Activated naive CD8-positive, alpha-beta T cell (primary cell): Measurements from ENCODE around the gene PPIA.
"Not testable (repeated sequence)": the region's sequence is repeated elsewhere in the genome, so short reads cannot be mapped to it uniquely, and the experiment has no call there.

Experiments
- H3K27ac Mint-ChIP-seq: one replicate; pipeline ENCODE4 v1.8.0; 2021; ENCODE audit warnings: mixed read lengths
- H3K27me3 Mint-ChIP-seq: one replicate; pipeline ENCODE4 v1.8.0; 2021; ENCODE audit warnings: mixed read lengths
- H3K36me3 Mint-ChIP-seq: one replicate; pipeline ENCODE4 v1.8.0; 2021; ENCODE audit warnings: mixed read lengths
- H3K4me1 Mint-ChIP-seq: one replicate; pipeline ENCODE4 v1.8.0; 2021; ENCODE audit warnings: low read depth, mixed read lengths
- H3K4me3 Mint-ChIP-seq: one replicate; pipeline ENCODE4 v1.8.0; 2021; ENCODE audit warnings: mild to moderate bottlenecking, mixed read lengths
- H3K9me3 Mint-ChIP-seq: one replicate; pipeline ENCODE4 v1.8.0; 2021; ENCODE audit warnings: low read depth, mixed read lengths

The PPIA gene

DNA sequence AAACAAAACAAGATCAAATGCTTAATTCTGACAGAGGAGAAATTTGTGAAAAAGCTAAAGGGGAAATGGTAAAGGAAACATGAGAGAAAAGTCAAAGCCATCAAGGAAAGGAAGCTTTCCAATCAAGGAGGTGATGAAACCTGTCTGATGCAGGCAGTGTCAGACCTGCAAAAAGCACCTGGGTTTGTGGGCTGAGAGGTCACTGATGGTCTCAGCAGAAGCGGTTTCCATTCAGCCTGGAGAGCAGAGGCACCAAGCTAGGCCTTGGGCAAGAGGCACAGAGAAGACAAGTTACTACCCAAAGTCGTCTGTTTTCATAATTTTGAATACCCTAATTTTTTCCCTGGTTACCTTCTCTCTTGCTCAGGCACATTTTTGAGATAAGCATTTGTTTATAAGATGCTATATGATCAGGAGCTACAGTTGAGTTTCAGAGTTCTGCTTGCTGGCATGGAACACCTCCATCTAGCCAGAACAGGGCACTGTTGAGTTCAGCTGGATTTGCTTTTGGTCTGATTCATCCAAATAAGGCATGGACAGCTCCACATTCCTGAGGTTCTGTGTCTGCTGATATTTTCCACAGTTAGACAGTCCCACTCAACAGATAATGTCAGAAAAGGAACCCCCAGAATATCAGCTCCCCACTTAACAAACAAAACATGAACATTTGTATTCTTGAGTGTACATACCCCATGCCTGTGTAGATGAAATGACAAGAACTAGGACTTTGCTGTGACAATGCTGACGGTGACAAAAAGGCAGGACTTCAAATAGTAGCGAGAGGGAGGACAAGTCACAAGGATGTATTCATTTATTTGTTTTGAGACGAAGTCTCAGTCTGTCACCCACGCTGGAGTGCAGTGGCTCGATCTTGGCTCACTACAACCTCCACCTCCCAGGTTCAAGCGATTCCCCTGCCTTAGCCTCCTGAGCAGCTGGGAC is 4.9 kb upstream of the PPIA start:
- Mint-ChIP-seq H3K4me3 (no peak overlapping the region), H3K4me1 (peaks cover 6% of the 10 kb centered on the region), H3K36me3 (no peaks in the 10 kb centered on the region), H3K27me3 (no peaks in the 10 kb centered on the region), H3K9me3 (no peaks in the 10 kb centered on the region), H3K27ac (peak overlapping the region; percentile 78)

DNA sequence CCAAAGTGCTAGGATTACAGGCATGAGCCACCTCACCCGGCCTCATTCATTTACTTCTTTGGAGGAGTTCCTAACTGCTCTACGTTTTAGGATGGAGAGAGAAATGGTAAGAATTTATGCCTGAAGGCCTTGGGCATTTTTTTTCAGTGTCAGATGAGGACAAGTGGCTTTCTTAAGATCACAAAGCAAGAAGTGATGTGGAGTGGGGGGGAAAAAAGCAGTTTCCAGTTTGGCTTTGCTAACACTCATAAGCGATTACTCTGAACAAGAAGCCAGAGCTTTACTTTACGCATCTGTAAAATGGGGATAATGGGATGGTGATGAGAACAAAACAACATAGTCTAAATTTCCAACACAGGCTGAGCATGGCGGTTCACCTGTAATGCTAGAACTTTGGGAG is 2.6 kb upstream of the PPIA start:
- no peaks in the 10 kb centered on the region for H3K27me3 Mint-ChIP-seq
- H3K27ac Mint-ChIP-seq, result peak overlapping the region; percentile 11
- no peak overlapping the region for H3K4me3 Mint-ChIP-seq
- H3K9me3 Mint-ChIP-seq, result no peaks in the 10 kb centered on the region
- H3K36me3 Mint-ChIP-seq, result peaks cover 10% of the 10 kb centered on the region
- peaks cover 16% of the 10 kb centered on the region for H3K4me1 Mint-ChIP-seq

DNA sequence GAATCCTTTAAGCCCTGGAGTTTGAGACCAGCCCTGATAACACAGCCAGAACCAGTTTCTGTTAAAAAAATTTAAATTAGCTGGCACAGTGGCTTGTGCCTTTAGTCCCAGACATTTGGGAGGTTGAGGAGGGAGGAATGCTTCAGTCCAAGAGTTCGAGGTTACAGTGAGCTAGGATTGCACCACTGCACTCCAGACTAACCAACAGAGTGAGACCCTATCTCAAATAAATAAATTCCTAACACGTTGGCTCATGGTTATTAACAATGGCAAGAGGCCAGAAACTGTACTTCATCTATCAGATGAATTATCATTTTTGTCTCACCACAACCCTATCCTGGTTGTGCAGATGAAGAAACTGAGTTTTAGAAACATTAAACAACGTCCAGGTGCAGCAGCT is 2.1 kb upstream of the PPIA start:
- Mint-ChIP-seq H3K36me3 (peaks cover 10% of the 10 kb centered on the region), H3K4me1 (peaks cover 18% of the 10 kb centered on the region), H3K9me3 (no peaks in the 10 kb centered on the region), H3K27ac (no peak overlapping the region), H3K27me3 (no peaks in the 10 kb centered on the region), H3K4me3 (no peak overlapping the region)

DNA sequence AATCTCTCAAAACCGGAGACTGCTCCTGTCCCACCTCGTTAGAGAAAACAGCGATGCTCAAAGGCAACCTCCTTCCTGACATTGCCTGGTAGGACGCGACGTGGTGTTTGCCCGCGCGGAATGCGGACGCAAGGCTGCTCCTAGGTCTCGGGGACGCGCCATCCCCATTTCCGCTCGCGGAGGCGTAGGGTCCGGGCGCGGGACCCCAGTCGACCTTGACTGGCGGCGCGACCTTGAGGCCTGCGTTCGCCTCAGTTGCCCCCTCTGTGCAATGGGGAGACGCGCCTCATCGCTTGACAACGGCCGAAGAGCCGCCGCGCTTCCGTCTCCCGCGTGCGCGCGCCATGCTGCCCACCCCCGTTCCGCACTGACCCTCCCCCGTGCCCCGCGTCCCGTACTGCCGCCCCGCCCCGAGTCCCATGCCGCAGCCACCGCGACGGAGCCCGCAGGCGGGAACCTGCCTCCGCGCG is 412 bp upstream of the PPIA start:
- Mint-ChIP-seq H3K27me3 (no peaks in the 10 kb centered on the region), H3K4me3 (peak overlapping the region; percentile 100), H3K4me1 (peaks cover 32% of the 10 kb centered on the region), H3K9me3 (no peaks in the 10 kb centered on the region), H3K36me3 (peaks cover 17% of the 10 kb centered on the region), H3K27ac (peak overlapping the region; percentile 92)

DNA sequence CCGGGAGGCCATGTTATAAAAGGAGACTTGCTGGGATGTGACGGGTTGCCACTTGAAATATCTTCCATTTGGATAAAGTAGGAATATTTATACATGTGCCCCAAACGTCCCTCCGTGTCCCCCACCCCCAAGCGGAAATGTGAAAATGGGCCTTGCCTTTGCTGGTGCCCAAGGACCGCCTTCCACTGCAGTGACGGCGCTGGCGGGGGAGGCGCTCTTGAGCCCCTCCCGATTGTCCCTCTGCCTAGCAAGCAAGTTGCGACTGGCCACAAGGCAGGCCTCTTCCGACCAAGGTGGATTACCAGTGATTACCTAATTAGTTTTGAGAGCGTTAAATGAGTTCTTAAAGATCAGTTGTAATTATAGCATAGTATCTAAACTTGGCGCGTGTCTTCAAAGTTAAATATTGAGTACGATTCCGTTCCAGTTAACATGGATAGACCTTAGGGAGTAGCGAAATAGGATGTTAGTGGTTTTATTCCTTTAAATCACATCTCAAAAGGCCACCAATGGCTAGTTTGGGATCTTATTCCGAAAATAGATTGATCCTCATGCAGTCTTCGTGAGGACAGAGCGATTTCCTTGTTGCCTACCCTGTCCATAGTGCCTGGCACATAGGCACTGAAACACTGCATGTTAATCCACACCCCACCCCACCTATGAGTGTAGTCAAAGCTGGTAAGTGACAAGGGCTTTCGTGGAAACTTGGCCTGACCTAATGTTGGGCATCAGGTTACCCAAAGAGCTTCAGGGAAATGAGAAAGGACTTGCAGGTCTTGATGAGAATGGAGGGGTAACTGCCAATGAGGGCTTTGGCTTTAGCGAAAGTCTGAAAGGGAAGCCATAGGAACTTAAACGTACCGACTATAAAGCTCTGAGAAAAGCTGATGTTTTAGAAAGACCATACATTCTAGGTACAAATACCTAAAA is 1.1 kb downstream of the PPIA start:
- peak overlapping the region; percentile 100 for H3K4me3 Mint-ChIP-seq
- H3K4me1 Mint-ChIP-seq, result peaks cover 38% of the 10 kb centered on the region
- peaks cover 21% of the 10 kb centered on the region for H3K36me3 Mint-ChIP-seq
- peak overlapping the region; percentile 99 for H3K27ac Mint-ChIP-seq
- H3K9me3 Mint-ChIP-seq, result no peaks in the 10 kb centered on the region
- no peaks in the 10 kb centered on the region for H3K27me3 Mint-ChIP-seq

DNA sequence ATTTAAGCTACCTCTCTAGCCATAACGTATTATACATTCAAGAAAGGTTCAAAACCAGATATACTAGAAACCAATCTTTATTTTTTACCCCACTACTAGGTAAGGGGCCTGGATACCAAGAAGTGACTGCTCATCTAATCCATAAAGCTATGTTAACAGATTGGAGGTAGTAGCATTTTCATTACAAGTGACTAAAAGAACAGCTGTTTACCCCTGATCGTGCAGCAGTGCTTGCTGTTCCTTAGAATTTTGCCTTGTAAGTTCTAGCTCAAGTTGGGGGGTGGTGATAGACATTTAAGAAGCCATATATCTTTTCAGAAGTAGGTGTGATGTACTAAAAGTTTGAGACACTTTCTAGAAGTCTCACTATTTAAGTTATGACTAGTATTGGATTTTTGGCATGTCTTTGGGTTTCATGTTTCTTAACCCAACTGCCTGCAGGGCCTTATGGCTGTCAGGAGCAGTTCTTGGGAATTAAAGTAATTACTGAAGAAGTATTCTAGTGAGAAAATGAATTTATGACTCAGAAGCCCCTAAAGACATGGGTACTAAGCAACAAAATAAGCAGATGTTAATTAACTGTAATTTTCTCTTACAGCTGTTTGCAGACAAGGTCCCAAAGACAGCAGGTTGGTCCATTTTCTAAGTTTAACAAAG is 2.3 kb downstream of the PPIA start:
- H3K9me3 Mint-ChIP-seq, result no peaks in the 10 kb centered on the region
- H3K4me3 Mint-ChIP-seq, result peak overlapping the region; percentile 100
- H3K36me3 Mint-ChIP-seq, result peaks cover 23% of the 10 kb centered on the region
- H3K27me3 Mint-ChIP-seq, result no peaks in the 10 kb centered on the region
- H3K27ac Mint-ChIP-seq, result peak overlapping the region; percentile 99
- H3K4me1 Mint-ChIP-seq, result peaks cover 40% of the 10 kb centered on the region

DNA sequence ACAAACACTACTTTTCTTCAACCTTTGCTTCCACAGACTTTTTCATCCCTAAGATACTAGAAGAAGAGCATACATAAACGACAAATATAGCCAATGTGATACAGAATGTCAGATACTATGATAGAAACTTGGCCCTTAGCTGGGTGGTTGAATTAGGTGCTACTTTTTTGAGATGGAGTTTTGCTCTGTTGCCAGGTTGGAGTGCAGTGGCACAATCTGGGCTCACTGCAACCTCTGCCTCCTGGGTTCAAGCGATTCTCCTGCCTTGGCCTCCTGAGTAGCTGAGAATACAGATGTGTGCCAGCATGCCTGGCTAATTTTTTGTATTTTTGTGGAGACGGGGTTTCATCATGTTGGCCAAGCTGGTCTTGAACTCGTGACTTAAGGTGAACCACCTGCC is 3.5 kb downstream of the PPIA start:
- Mint-ChIP-seq H3K4me1 (peaks cover 40% of the 10 kb centered on the region), H3K27ac (peak overlapping the region; percentile 82), H3K4me3 (peak overlapping the region; percentile 82), H3K9me3 (no peaks in the 10 kb centered on the region), H3K36me3 (peaks cover 23% of the 10 kb centered on the region), H3K27me3 (no peaks in the 10 kb centered on the region)

DNA sequence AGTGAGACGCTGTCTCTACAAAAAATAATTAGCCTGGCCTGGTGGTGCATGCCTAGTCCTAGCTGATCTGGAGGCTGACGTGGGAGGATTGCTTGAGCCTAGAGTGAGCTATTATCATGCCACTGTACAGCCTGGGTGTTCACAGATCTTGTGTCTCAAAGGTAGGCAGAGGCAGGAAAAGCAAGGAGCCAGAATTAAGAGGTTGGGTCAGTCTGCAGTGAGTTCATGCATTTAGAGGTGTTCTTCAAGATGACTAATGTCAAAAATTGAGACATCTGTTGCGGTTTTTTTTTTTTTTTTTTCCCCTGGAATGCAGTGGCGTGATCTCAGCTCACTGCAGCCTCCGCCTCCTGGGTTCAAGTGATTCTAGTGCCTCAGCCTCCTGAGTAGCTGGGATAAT is 5.4 kb downstream of the PPIA start:
- Mint-ChIP-seq H3K4me3 (peak overlapping the region; percentile 54), H3K27ac (peak overlapping the region; percentile 89), H3K27me3 (no peaks in the 10 kb centered on the region), H3K9me3 (no peaks in the 10 kb centered on the region), H3K4me1 (peaks cover 38% of the 10 kb centered on the region), H3K36me3 (peaks cover 23% of the 10 kb centered on the region)

DNA sequence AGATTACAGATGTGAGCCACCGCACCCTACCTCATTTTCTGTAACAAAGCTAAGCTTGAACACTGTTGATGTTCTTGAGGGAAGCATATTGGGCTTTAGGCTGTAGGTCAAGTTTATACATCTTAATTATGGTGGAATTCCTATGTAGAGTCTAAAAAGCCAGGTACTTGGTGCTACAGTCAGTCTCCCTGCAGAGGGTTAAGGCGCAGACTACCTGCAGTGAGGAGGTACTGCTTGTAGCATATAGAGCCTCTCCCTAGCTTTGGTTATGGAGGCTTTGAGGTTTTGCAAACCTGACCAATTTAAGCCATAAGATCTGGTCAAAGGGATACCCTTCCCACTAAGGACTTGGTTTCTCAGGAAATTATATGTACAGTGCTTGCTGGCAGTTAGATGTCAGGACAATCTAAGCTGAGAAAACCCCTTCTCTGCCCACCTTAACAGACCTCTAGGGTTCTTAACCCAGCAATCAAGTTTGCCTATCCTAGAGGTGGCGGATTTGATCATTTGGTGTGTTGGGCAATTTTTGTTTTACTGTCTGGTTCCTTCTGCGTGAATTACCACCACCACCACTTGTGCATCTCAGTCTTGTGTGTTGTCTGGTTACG is 6.0 kb downstream of the PPIA start:
- Mint-ChIP-seq H3K27me3 (no peaks in the 10 kb centered on the region), H3K4me3 (peak overlapping the region; percentile 14), H3K4me1 (peaks cover 35% of the 10 kb centered on the region), H3K27ac (peak overlapping the region; percentile 89), H3K9me3 (no peaks in the 10 kb centered on the region), H3K36me3 (peaks cover 21% of the 10 kb centered on the region)

DNA sequence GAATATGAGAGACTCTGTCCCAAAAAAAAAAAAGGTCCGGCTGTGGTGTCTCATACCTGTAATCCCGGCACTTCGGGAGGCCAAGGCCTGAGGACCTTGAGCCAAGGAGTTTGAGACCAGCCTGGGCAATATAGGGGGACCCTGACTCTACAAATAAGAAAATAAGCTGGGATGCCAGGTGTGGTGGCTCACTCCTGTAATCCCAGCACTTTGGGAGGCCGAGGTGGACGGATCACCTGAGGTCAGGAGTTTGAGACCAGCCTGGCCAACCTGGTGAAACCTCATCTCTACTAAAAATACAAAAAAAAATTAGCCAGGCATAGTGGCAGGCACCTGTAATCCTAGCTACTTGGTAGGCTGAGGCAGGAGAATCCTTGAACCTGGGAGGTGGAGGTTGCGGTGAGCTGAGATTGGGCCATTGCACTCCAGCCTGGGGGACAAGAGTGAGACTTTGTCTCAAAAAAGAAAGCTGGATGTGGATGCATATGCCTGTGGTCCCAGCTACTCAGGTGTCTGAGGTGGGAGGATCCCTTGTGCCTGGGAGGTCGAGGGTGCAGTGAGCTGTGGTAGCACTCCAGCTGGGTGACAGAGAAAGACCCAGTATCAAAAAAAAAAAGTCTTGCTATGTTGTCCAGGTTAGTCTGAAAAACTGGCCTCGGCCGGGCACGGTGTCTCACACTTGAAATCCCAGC is 7.5 kb downstream of the PPIA start:
- Mint-ChIP-seq H3K36me3 (peaks cover 13% of the 10 kb centered on the region), H3K4me1 (peaks cover 27% of the 10 kb centered on the region)
- H3K27me3 Mint-ChIP-seq, H3K4me3 Mint-ChIP-seq, H3K9me3 Mint-ChIP-seq, H3K27ac Mint-ChIP-seq: not testable (repeated sequence)

DNA sequence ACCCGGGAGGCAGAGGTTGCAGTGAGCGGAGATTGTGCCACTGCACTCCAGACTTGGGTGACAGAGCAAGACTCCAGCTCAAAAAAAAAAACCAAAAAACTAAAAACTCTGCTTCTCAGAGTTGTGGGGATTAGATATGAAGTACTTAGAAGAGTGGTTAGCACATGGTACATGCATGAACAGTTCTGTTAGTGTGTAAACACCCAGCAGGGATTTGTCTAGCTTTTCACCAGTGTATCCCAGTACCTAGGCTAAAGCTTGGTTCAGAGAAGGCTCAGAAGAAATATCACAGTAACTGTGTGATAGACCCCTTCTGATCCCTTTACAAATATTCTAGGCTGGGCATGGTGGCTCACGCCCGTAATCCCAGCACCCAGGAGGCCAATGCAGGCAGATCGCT is 9.5 kb downstream of the PPIA start:
- H3K36me3 Mint-ChIP-seq, result peaks cover 8% of the 10 kb centered on the region
- no peak overlapping the region for H3K4me3 Mint-ChIP-seq
- H3K4me1 Mint-ChIP-seq, result peaks cover 13% of the 10 kb centered on the region
- H3K9me3 Mint-ChIP-seq, result no peaks in the 10 kb centered on the region
- H3K27ac Mint-ChIP-seq, result peak overlapping the region; percentile 41
- H3K27me3 Mint-ChIP-seq, result no peaks in the 10 kb centered on the region

DNA sequence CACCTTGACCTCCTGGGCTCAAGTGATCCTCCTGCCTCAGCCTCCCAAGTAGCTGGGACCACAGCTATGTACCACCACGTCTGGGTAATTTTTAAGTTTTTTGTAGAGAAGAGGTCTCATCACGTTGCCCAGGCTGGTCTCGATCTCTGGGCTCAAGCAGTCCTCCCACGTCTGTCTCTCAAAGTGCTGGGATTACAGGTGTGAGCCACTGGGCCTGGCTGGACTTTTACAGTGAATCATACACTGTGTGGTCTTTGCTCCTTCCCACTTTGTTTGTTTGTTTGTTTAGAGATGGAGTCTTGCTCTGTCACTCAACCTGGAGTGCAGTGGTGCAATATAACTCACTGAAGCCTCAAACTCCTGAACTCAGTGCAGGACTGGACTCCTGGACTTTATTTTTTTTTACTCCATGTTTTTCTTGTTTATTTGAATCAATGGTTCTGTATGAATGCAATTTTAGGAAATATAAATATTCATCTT is 12.5 kb downstream of the PPIA start:
- H3K9me3 Mint-ChIP-seq, result no peaks in the 10 kb centered on the region
- no peak overlapping the region for H3K27ac Mint-ChIP-seq
- no peaks in the 10 kb centered on the region for H3K36me3 Mint-ChIP-seq
- H3K4me3 Mint-ChIP-seq, result no peak overlapping the region
- H3K4me1 Mint-ChIP-seq, result no peaks in the 10 kb centered on the region
- H3K27me3 Mint-ChIP-seq, result no peaks in the 10 kb centered on the region

DNA sequence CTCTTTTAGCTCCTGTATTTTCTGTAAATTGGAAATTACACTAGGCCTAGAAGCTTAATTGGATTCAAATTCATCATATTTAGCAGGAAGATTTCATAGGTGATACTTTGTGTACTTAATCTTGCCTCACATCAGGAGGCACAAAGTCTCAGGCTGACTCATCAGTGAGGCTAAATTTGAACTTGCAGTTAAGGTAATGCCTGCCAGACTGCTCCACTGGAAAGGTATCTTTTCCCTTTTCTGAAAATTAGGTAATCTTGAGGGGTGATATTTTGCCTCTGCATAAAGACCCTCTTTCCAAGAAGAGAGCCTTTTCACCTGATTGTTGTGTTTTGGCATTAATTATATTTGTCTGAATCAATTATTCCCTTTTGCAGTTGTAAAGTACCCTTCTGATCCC is 14.6 kb downstream of the PPIA start:
- Mint-ChIP-seq H3K27ac (no peak overlapping the region), H3K9me3 (no peaks in the 10 kb centered on the region), H3K27me3 (no peaks in the 10 kb centered on the region), H3K4me1 (no peaks in the 10 kb centered on the region), H3K36me3 (no peaks in the 10 kb centered on the region), H3K4me3 (no peak overlapping the region)

DNA sequence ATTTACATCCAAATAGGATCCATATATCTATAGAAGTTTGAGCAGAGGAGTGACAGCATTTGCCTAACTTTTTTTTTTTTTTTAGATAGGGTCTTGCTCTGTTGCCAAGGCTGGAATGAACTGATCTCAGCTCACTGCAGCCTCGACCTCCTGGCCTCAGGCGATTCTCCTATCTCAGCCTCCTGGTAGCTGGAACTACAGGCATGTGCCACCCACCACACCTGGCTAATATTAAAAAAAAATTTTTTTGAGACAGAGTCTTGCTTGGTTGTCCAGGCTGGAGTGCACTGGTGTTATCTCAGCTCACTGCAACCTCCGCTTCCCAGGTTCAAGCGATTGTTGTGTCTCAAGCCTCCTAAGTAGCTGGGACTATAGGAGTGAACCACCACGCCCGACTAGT is 15.1 kb downstream of the PPIA start:
- H3K9me3 Mint-ChIP-seq, result no peaks in the 10 kb centered on the region
- no peaks in the 10 kb centered on the region for H3K36me3 Mint-ChIP-seq
- no peaks in the 10 kb centered on the region for H3K4me1 Mint-ChIP-seq
- no peaks in the 10 kb centered on the region for H3K27me3 Mint-ChIP-seq
- no peak overlapping the region for H3K4me3 Mint-ChIP-seq
- H3K27ac Mint-ChIP-seq, result no peak overlapping the region
